H9 (cell line): ENCODE results near the gene SPOP. TPM values are rescaled to one million over a fixed set of nuclear protein-coding genes. Genes with fewer than 3 reads are reported as not detected.

Experiments used
- DNase-seq: peaks from one replicate; pipeline ENCODE4 v3.0.0-alpha.2; 2017
- H2AFZ ChIP-seq: one replicate; pipeline ENCODE4 v1.6.1; 2013; ENCODE audit warnings: mild to moderate bottlenecking, low read length, control low read depth, moderate library complexity
- H2AK5ac ChIP-seq: 2 replicates; pipeline ENCODE4 v1.6.1; 2013; ENCODE audit warnings: low read length, control low read depth, mixed read lengths; ENCODE audit not compliant: insufficient read length
- H2BK120ac ChIP-seq: one replicate; pipeline ENCODE4 v1.6.1; 2013; ENCODE audit warnings: low read depth, mild to moderate bottlenecking, low read length, control low read depth, inconsistent platforms; ENCODE audit not compliant: poor library complexity, severe bottlenecking
- H2BK12ac ChIP-seq: 2 replicates; pipeline ENCODE4 v1.6.1; 2013; ENCODE audit warnings: low read length, control low read depth, mixed read lengths, low read depth; ENCODE audit not compliant: insufficient read length
- H2BK15ac ChIP-seq: 2 replicates; pipeline ENCODE4 v1.6.1; 2013; ENCODE audit warnings: low read depth, low read length, control low read depth
- H2BK20ac ChIP-seq: one replicate; pipeline ENCODE4 v1.6.1; 2013; ENCODE audit warnings: low read depth, mild to moderate bottlenecking, low read length, control low read depth, inconsistent platforms; ENCODE audit not compliant: poor library complexity, severe bottlenecking
- H2BK5ac ChIP-seq: 2 replicates; pipeline ENCODE4 v1.6.1; 2013; ENCODE audit warnings: low read length, control low read depth, mixed read lengths; ENCODE audit not compliant: insufficient read length
- H3K14ac ChIP-seq: 2 replicates; pipeline ENCODE4 v1.6.1; 2013; ENCODE audit warnings: low read length, control low read depth; ENCODE audit not compliant: insufficient read depth
- H3K18ac ChIP-seq: 2 replicates; pipeline ENCODE4 v1.6.1; 2013; ENCODE audit warnings: low read depth, mild to moderate bottlenecking, mixed read lengths, low read length, control low read depth; ENCODE audit not compliant: insufficient read length
- H3K23ac ChIP-seq: 2 replicates; pipeline ENCODE4 v1.6.1; 2013; ENCODE audit warnings: low read length, control low read depth, mixed read lengths, low read depth; ENCODE audit not compliant: insufficient read length
- H3K23me2 ChIP-seq: 2 replicates; pipeline ENCODE4 v1.6.1; 2013; ENCODE audit warnings: low read depth, mild to moderate bottlenecking, mixed read lengths, low read length, control low read depth; ENCODE audit not compliant: insufficient read length, poor library complexity, severe bottlenecking
- H3K27ac ChIP-seq: 2 replicates; pipeline ENCODE4 v1.5.1; 2013; ENCODE audit warnings: low read length, control low read depth, mixed read lengths, low read depth; ENCODE audit not compliant: insufficient read length
- H3K27me3 ChIP-seq: 2 replicates; pipeline ENCODE4 v1.6.1; 2013; ENCODE audit warnings: low read length, control low read depth, inconsistent platforms; ENCODE audit not compliant: insufficient read depth
- H3K4ac ChIP-seq: 2 replicates; pipeline ENCODE4 v1.6.1; 2013; ENCODE audit warnings: low read depth, mild to moderate bottlenecking, control low read depth, inconsistent platforms, low read length, moderate library complexity
- H3K4me1 ChIP-seq: 2 replicates; pipeline ENCODE4 v1.6.1; 2013; ENCODE audit warnings: low read length, control low read depth, inconsistent platforms; ENCODE audit not compliant: insufficient read depth
- H3K4me2 ChIP-seq: 2 replicates; pipeline ENCODE4 v1.6.1; 2013; ENCODE audit warnings: low read length, control low read depth, mixed read lengths; ENCODE audit not compliant: insufficient read length, insufficient read depth
- H3K56ac ChIP-seq: 2 replicates; pipeline ENCODE4 v1.6.1; 2013; ENCODE audit warnings: low read depth, mild to moderate bottlenecking, mixed read lengths, low read length, control low read depth; ENCODE audit not compliant: insufficient read length
- H3K79me1 ChIP-seq: 2 replicates; pipeline ENCODE4 v1.6.1; 2013; ENCODE audit warnings: low read depth, mild to moderate bottlenecking, moderate library complexity, low read length, control low read depth, inconsistent platforms; ENCODE audit not compliant: insufficient read depth, poor library complexity, severe bottlenecking
- H3K79me2 ChIP-seq: 2 replicates; pipeline ENCODE4 v1.6.1; 2013; ENCODE audit warnings: low read length, control low read depth, inconsistent platforms; ENCODE audit not compliant: insufficient read depth
- H3K9ac ChIP-seq: 2 replicates; pipeline ENCODE4 v1.6.1; 2013; ENCODE audit warnings: low read length, control low read depth, mixed read lengths; ENCODE audit not compliant: insufficient read length; ENCODE audit errors: extremely low read depth
- H3K9me3 ChIP-seq: one replicate; pipeline ENCODE4 v1.6.1; 2013; ENCODE audit warnings: low read depth, low read length, inconsistent platforms; ENCODE audit not compliant: control insufficient read depth
- H3T11ph ChIP-seq: one replicate; pipeline ENCODE4 v1.6.1; 2013; ENCODE audit warnings: mild to moderate bottlenecking, low read length, control low read depth, inconsistent platforms
- H4K20me1 ChIP-seq: one replicate; pipeline ENCODE4 v1.6.1; 2013; ENCODE audit not compliant: control insufficient read depth, insufficient read length, insufficient read depth
- H4K5ac ChIP-seq: 2 replicates; pipeline ENCODE4 v1.6.1; 2013; ENCODE audit warnings: low read depth, mild to moderate bottlenecking, mixed read lengths, low read length, control low read depth; ENCODE audit not compliant: insufficient read length
- H4K8ac ChIP-seq: replicated peaks from 2 replicates; pipeline ENCODE4 v1.6.1; 2013; ENCODE audit warnings: low read length, control low read depth, mixed read lengths, low read depth; ENCODE audit not compliant: insufficient read length
- H4K91ac ChIP-seq: 2 replicates; pipeline ENCODE4 v1.6.1; 2013; ENCODE audit warnings: low read depth, mild to moderate bottlenecking, moderate library complexity, mixed read lengths, low read length, control low read depth; ENCODE audit not compliant: insufficient read length
- H3K27ac Mint-ChIP-seq, 3 experiments: 2 replicates in 2 of 3; 3 replicates in 1 of 3; pipeline ENCODE4 v1.8.0; 2020 to 2021; ENCODE audit warnings: mixed read lengths in 3 of 3, mild to moderate bottlenecking in 1 of 3, moderate library complexity in 1 of 3
- H3K27me3 Mint-ChIP-seq: 2 replicates; pipeline ENCODE4 v1.8.0; 2021; ENCODE audit warnings: low read depth, mild to moderate bottlenecking, moderate library complexity, mixed read lengths
- H3K36me3 Mint-ChIP-seq, 3 experiments: 2 replicates in 2 of 3; 3 replicates in 1 of 3; pipeline ENCODE4 v1.8.0; 2020 to 2021; ENCODE audit warnings: low read depth in 3 of 3, mixed read lengths in 3 of 3; ENCODE audit not compliant: insufficient read depth in 1 of 3
- H3K4me1 Mint-ChIP-seq, 2 experiments: 2 replicates each; pipeline ENCODE4 v1.8.0; 2020; ENCODE audit warnings: mixed read lengths in 2 of 2
- H3K4me3 Mint-ChIP-seq, 2 experiments: 2 replicates in 1 of 2; 3 replicates in 1 of 2; pipeline ENCODE4 v1.8.0; 2020 to 2021; ENCODE audit warnings: mild to moderate bottlenecking in 2 of 2, mixed read lengths in 2 of 2, moderate library complexity in 1 of 2
- H3K9me3 Mint-ChIP-seq, 2 experiments: 2 replicates in 1 of 2; 3 replicates in 1 of 2; pipeline ENCODE4 v1.8.0; 2020; ENCODE audit warnings: mild to moderate bottlenecking in 2 of 2, mixed read lengths in 2 of 2, moderate library complexity in 1 of 2
- CTCF ChIP-seq: fragments of 200-600 bp; sonication (generic); conservative IDR thresholded peaks from 3 replicates; pipeline ENCODE4 v1.8.0; 2021; ENCODE audit warnings: antibody characterized with exemption, mild to moderate bottlenecking
- WGBS: extraction: QIAGEN DNeasy Blood & Tissue Kit; methylation state at CpG from one replicate; pipeline ENCODE4 v1.1.7; 2013; ENCODE audit warnings: missing lambda C conversion rate, low lambda C conversion rate, mixed read lengths; ENCODE audit not compliant: insufficient read length; ENCODE audit errors: extremely low coverage; 5-methylcytosine and 5-hydroxymethylcytosine counted together
- total RNA-seq: library from RNA; stranded (reverse); gene quantifications from 2 replicates; pipeline ENCODE4 v1.2.1, GENCODE V29; 2021

SPOP gene
- total RNA-seq, 1 experiment from 2014 or later, result 33.7 TPM

GRCh38 chr17:49572806-49573420, 105.0 kb downstream of the SPOP start:
- H2BK15ac ChIP-seq, result no peak overlapping the region
- no peak overlapping the region for H3K14ac ChIP-seq
- no peak overlapping the region for H2BK20ac ChIP-seq
- no peaks in the 10 kb centered on the region for H3K9me3 ChIP-seq
- no peak overlapping the region for H2AK5ac ChIP-seq
- H3K56ac ChIP-seq, result no peak overlapping the region
- H3K27me3 Mint-ChIP-seq, result peaks cover 67% of the 10 kb centered on the region
- no peak overlapping the region for H3K18ac ChIP-seq
- no peak overlapping the region for H3K4me2 ChIP-seq
- peaks cover 21 to 45% of the 10 kb centered on the region in 2 experiments for H3K4me1 Mint-ChIP-seq
- H3K23me2 ChIP-seq, result peaks cover 8% of the 10 kb centered on the region
- H3K27ac Mint-ChIP-seq, result no peak overlapping the region
- TF ChIP-seq CTCF, result no peak
- no peaks in the 10 kb centered on the region for H4K20me1 ChIP-seq
- H3T11ph ChIP-seq, result no peak overlapping the region
- H3K79me1 ChIP-seq, result no peaks in the 10 kb centered on the region
- no peak overlapping the region for H3K23ac ChIP-seq
- H4K8ac ChIP-seq, result no peak overlapping the region
- peaks cover 3% of the 10 kb centered on the region; the same call in 1 of the 2 replicates for H3K4me1 ChIP-seq
- peak overlapping the region in 1 of 2 experiments; percentile 14; a peak in 2 of 5 replicates for H3K4me3 Mint-ChIP-seq
- no peak overlapping the region for H3K4ac ChIP-seq
- no peak overlapping the region for H3K27ac ChIP-seq
- H2BK5ac ChIP-seq, result no peak overlapping the region
- H2BK120ac ChIP-seq, result no peak overlapping the region
- no peak overlapping the region for H4K91ac ChIP-seq
- H3K36me3 Mint-ChIP-seq, result no peaks in the 10 kb centered on the region
- no peak overlapping the region for H3K9ac ChIP-seq
- H3K27me3 ChIP-seq, result peaks cover 3% of the 10 kb centered on the region; the same call in 1 of the 2 replicates
- no peak overlapping the region for H4K5ac ChIP-seq
- no peak overlapping the region for H2AFZ ChIP-seq
- no peaks in the 10 kb centered on the region; a peak in 1 of 5 replicates for H3K9me3 Mint-ChIP-seq
- H3K79me2 ChIP-seq, result no peaks in the 10 kb centered on the region
- no CpG with 5 or more reads among the region's 6 CpGs for WGBS
- no peak overlapping the region for H2BK12ac ChIP-seq
- DNase-seq, result no peak
